HUES6 (cell line): ENCODE measurements around the gene ABCC8.

ENCODE experiments used
- H3K27ac ChIP-seq: 2 replicates; pipeline ENCODE4 v1.7.0; 2013; ENCODE audit warnings: low read depth, mild to moderate bottlenecking, low read length, inconsistent platforms
- H3K27me3 ChIP-seq: 2 replicates; pipeline ENCODE4 v1.6.1; 2013; ENCODE audit warnings: low read length; ENCODE audit not compliant: control insufficient read depth, insufficient read depth
- H3K36me3 ChIP-seq: 2 replicates; pipeline ENCODE4 v1.6.1; 2013; ENCODE audit warnings: low read length; ENCODE audit not compliant: control insufficient read depth, insufficient read depth
- H3K4me1 ChIP-seq: 2 replicates; pipeline ENCODE4 v1.6.1; 2013; ENCODE audit warnings: low read length; ENCODE audit not compliant: control insufficient read depth, insufficient read depth
- H3K4me3 ChIP-seq: 2 replicates; pipeline ENCODE4 v1.5.1; 2013; ENCODE audit warnings: low read depth, low read length
- H3K9ac ChIP-seq: one replicate; pipeline ENCODE4 v1.6.1; 2013; ENCODE audit warnings: mild to moderate bottlenecking, low read length
- H3K9me3 ChIP-seq: 2 replicates; pipeline ENCODE4 v1.6.1; 2013; ENCODE audit warnings: low read depth, low read length; ENCODE audit not compliant: control insufficient read depth, insufficient read depth

Gene ABCC8

GRCh38 chr11:17347676-17348075, 129.0 kb downstream of the ABCC8 start:
- Histone ChIP-seq H3K9ac (no peak overlapping the region), H3K4me1 (0 out of 2 replicates have a peak, but pooled peaks cover 2% of the 10 kb centered on the region), H3K9me3 (no peaks in the 10 kb centered on the region), H3K27ac (no peak overlapping the region), H3K27me3 (peaks cover 46% of the 10 kb centered on the region), H3K4me3 (no peak overlapping the region), H3K36me3 (no peaks in the 10 kb centered on the region)

GRCh38 chr11:17343907-17344306, 132.7 kb downstream of the ABCC8 start:
- no peak overlapping the region for H3K9ac ChIP-seq
- H3K27ac ChIP-seq = no peak overlapping the region

GRCh38 chr11:17343257-17343656, 133.4 kb downstream of the ABCC8 start:
- Histone ChIP-seq H3K9me3 (no peaks in the 10 kb centered on the region), H3K27ac (no peak overlapping the region), H3K4me3 (no peak overlapping the region), H3K4me1 (no peaks in the 10 kb centered on the region), H3K9ac (no peak overlapping the region), H3K36me3 (no peaks in the 10 kb centered on the region), H3K27me3 (peaks cover 4% of the 10 kb centered on the region; the same call in 1 of the 2 replicates)

More at GRCh38 chr11:17343907-17344306, 132.7 kb downstream of the ABCC8 start:
- Histone ChIP-seq H3K27me3 (peaks cover 9% of the 10 kb centered on the region), H3K9me3 (no peaks in the 10 kb centered on the region), H3K36me3 (no peaks in the 10 kb centered on the region), H3K4me3 (no peak overlapping the region), H3K4me1 (no peaks in the 10 kb centered on the region)
